Suppressor macrophage (primary cell): ENCODE results near the gene CERS6.

Source experiments
- DNase-seq, 4 experiments: peaks; one replicate each; pipeline ENCODE4 v3.0.0-alpha.2; 2020 to 2022

The CERS6 gene

GRCh38 chr2:168673265-168674189, 217.5 kb downstream of the CERS6 start:
- DNase-seq = no peak

GRCh38 chr2:168678153-168678853, 222.2 kb downstream of the CERS6 start:
- no peak for DNase-seq

- DNase-seq = no peak
Observed at GRCh38 chr2:168679081-168679480, 223.0 kb downstream of the CERS6 start.

- no peak for DNase-seq
Observed at GRCh38 chr2:168679741-168680310, 223.8 kb downstream of the CERS6 start.

GRCh38 chr2:168683996-168684395, 227.9 kb downstream of the CERS6 start:
- DNase-seq = peak in 1 of 4 experiments; percentile 12

- DNase-seq = no peak
Observed at GRCh38 chr2:168684921-168685599, 229.0 kb downstream of the CERS6 start.

- DNase-seq = peak; percentile 70 to 83 (median 77)
Observed at GRCh38 chr2:168685600-168686451, 229.8 kb downstream of the CERS6 start.

- no peak for DNase-seq
Observed at GRCh38 chr2:168686452-168687191, 230.6 kb downstream of the CERS6 start.

- DNase-seq = peak in 3 of 4 experiments; percentile 10 to 40 (median 23)
Observed at GRCh38 chr2:168687314-168687713, 231.2 kb downstream of the CERS6 start.

GRCh38 chr2:168690381-168690885, 234.4 kb downstream of the CERS6 start:
- no peak for DNase-seq

- no peak for DNase-seq
Observed at GRCh38 chr2:168691221-168691620, 235.1 kb downstream of the CERS6 start.

- no peak for DNase-seq
Observed at GRCh38 chr2:168692132-168692744, 236.2 kb downstream of the CERS6 start.

GRCh38 chr2:168694173-168694572, 238.1 kb downstream of the CERS6 start:
- no peak for DNase-seq

- DNase-seq = no peak
Observed at GRCh38 chr2:168694866-168695265, 238.8 kb downstream of the CERS6 start.

- DNase-seq = no peak
Observed at GRCh38 chr2:168697668-168698121, 241.6 kb downstream of the CERS6 start.

- no peak for DNase-seq
Observed at GRCh38 chr2:168698969-168699368, 242.9 kb downstream of the CERS6 start.

- no peak for DNase-seq
Observed at GRCh38 chr2:168699844-168700417, 243.9 kb downstream of the CERS6 start.

- no peak for DNase-seq
Observed at GRCh38 chr2:168700615-168701245, 244.7 kb downstream of the CERS6 start.

- DNase-seq = no peak
Observed at GRCh38 chr2:168702579-168702978, 246.5 kb downstream of the CERS6 start.
